Sigmoid colon (tissue), 7 donors: Measurements from ENCODE around the gene CAMK2N1. TPM values are rescaled to one million over a fixed set of nuclear protein-coding genes. Genes with fewer than 3 reads are reported as not detected.
"Not testable (repeated sequence)": the region's sequence is repeated elsewhere in the genome, so short reads cannot be mapped to it uniquely, and the experiment has no call there.

ENCODE experiments used
- DNase-seq: peaks from one replicate; pipeline ENCODE4 v3.0.0-alpha.2; 2019
- H3K27ac ChIP-seq, 4 donors: fragments of 200-600 bp; sonication (generic); one replicate each; pipeline ENCODE4 v1.5.1; 2016 to 2019; ENCODE audit warnings: mild to moderate bottlenecking in 1 of 4
- H3K27me3 ChIP-seq, 3 donors: fragments of 200-600 bp; sonication (generic); one replicate each; pipeline ENCODE4 v1.5.1; 2019; ENCODE audit warnings: mild to moderate bottlenecking in 1 of 3
- H3K36me3 ChIP-seq, 4 donors: fragments of 200-600 bp; sonication (generic); one replicate each; pipeline ENCODE4 v1.5.1; 2016 to 2019
- H3K4me1 ChIP-seq, 4 donors: fragments of 200-600 bp; sonication (generic); one replicate each; pipeline ENCODE4 v1.5.1; 2017 to 2019
- H3K4me3 ChIP-seq, 4 donors: fragments of 200-600 bp; sonication (generic); one replicate each; pipeline ENCODE4 v1.5.1; 2017 to 2019; ENCODE audit warnings: mild to moderate bottlenecking in 2 of 4, moderate library complexity in 1 of 4
- H3K9me3 ChIP-seq, 4 donors: fragments of 200-600 bp in 3 of 4; sonication (generic) in 3 of 4; one replicate each; pipeline versions ENCODE4 v1.5.1 to v1.6.1; 2013 to 2019
- CTCF ChIP-seq, 4 experiments: fragments of 450-650 bp in 3 of 4; fragments of 200-600 bp in 1 of 4; IDR thresholded peaks; one replicate each; pipeline ENCODE4 v1.5.1; 2016 to 2019; ENCODE audit warnings: antibody characterized with exemption in 4 of 4, mild to moderate bottlenecking in 3 of 4, moderate library complexity in 2 of 4
- EP300 ChIP-seq, 4 donors: sonication (generic); formaldehyde crosslinking; IDR thresholded peaks; one replicate each; pipeline ENCODE4 v1.6.1; 2017; ENCODE audit warnings: antibody characterized with exemption in 4 of 4
- POLR2A ChIP-seq, 2 donors: fragments of 450-650 bp; IDR thresholded peaks; one replicate each; pipeline ENCODE4 v1.6.1; 2016; ENCODE audit warnings: antibody characterized with exemption in 2 of 2, mild to moderate bottlenecking in 2 of 2, moderate library complexity in 2 of 2
- POLR2AphosphoS5 ChIP-seq, 4 donors: sonication (generic); formaldehyde crosslinking; IDR thresholded peaks; one replicate each; pipeline ENCODE4 v1.6.1; 2017; ENCODE audit warnings: antibody characterized with exemption in 4 of 4
- WGBS, 2 donors: extraction: QIAGEN DNeasy Blood & Tissue Kit; methylation state at CpG; one replicate each; pipeline ENCODE4 v1.1.7; 2013; 5-methylcytosine and 5-hydroxymethylcytosine counted together
- intact Hi-C: fragments of 100-400 bp; cut with DNase I; formaldehyde crosslinking; loops from one replicate; pipeline ENCODE4 v1.15.1; 2023
- polyA plus RNA-seq, 3 donors: library from polyadenylated mRNA; stranded (reverse); fragments of 200-250 nt; gene quantifications; one replicate each; pipeline ENCODE4 v1.2.3, GENCODE V29; 2013
- total RNA-seq, 4 donors: library from RNA; depleted of rRNA; stranded (reverse); fragments of >200 nt; gene quantifications; one replicate each; pipeline ENCODE4 v1.1.0, GENCODE V29; 2016
- donor health status: healthy with polysubstance abuse.
- donor health status: Bipolar disorder and iron deficiency.
- donor health status: healthy.

The CAMK2N1 gene
- total and polyA plus RNA-seq, 7 donors: 18.3 to 247 (median 31.9) TPM

- WGBS, 2 donors: 89 to 91% methylated on average over 7 of the region's 7 CpGs
- TF ChIP-seq EP300 (IDR thresholded peaks at IDR 0.05) (no peak), POLR2AphosphoS5 (IDR thresholded peaks at IDR 0.05) (no peak), POLR2A (IDR thresholded peaks at IDR 0.05) (no peak), CTCF (IDR thresholded peaks at IDR 0.05) (no peak)
- DNase-seq: no peak
- H3K27me3 ChIP-seq: no peaks in the 10 kb centered on the region
- H3K27ac ChIP-seq: no peak overlapping the region
- H3K4me1 ChIP-seq: peaks cover 0 to 8% (median 7%) of the 10 kb centered on the region in 4 donors
- intact Hi-C loops: no loop called here
- H3K36me3 ChIP-seq: peaks cover 19 to 66% (median 39%) of the 10 kb centered on the region in 4 donors
- H3K9me3 ChIP-seq: no peaks in the 10 kb centered on the region
- no peak overlapping the region for H3K4me3 ChIP-seq
Observed at GRCh38 chr1:20498116-20498515, 12.1 kb upstream of the CAMK2N1 start.

- TF ChIP-seq CTCF (IDR thresholded peaks at IDR 0.05) (no peak), EP300 (IDR thresholded peaks at IDR 0.05) (no peak), POLR2A (IDR thresholded peaks at IDR 0.05) (no peak), POLR2AphosphoS5 (IDR thresholded peaks at IDR 0.05) (no peak)
- Histone ChIP-seq H3K27me3 (no peaks in the 10 kb centered on the region), H3K36me3 (peaks cover 15 to 60% (median 38%) of the 10 kb centered on the region in 4 donors), H3K27ac (no peak overlapping the region), H3K4me1 (peaks cover 0 to 8% (median 7%) of the 10 kb centered on the region in 4 donors), H3K9me3 (no peaks in the 10 kb centered on the region), H3K4me3 (no peak overlapping the region)
- no peak for DNase-seq
- WGBS, 2 donors: 36 to 69% methylated on average over 6 of the region's 6 CpGs
- intact Hi-C loops: no loop called here
Observed at GRCh38 chr1:20497506-20497905, 11.5 kb upstream of the CAMK2N1 start.

- intact Hi-C loops: not testable (repeated sequence)
- H3K36me3 ChIP-seq: peaks cover 9 to 53% (median 32%) of the 10 kb centered on the region in 4 donors
- WGBS, 2 donors: 88% methylated on average over 12 of the region's 12 CpGs
Observed at GRCh38 chr1:20496725-20497383, 10.8 kb upstream of the CAMK2N1 start.

GRCh38 chr1:20496241-20496661, 10.2 kb upstream of the CAMK2N1 start:
- Histone ChIP-seq H3K4me3 (no peak overlapping the region), H3K27ac (no peak overlapping the region), H3K36me3 (peaks cover 5 to 47% (median 26%) of the 10 kb centered on the region in 4 donors), H3K9me3 (no peaks in the 10 kb centered on the region), H3K27me3 (no peaks in the 10 kb centered on the region), H3K4me1 (peaks cover 0 to 8% (median 7%) of the 10 kb centered on the region in 4 donors)
- no peak for DNase-seq
- intact Hi-C loops: no loop called here
- TF ChIP-seq POLR2A (IDR thresholded peaks at IDR 0.05) (no peak), POLR2AphosphoS5 (IDR thresholded peaks at IDR 0.05) (no peak), EP300 (IDR thresholded peaks at IDR 0.05) (no peak), CTCF (IDR thresholded peaks at IDR 0.05) (no peak)
- 72 to 76% methylated on average over 8 of the region's 8 CpGs for WGBS, 2 donors

More at GRCh38 chr1:20496725-20497383, 10.8 kb upstream of the CAMK2N1 start:
- H3K27ac ChIP-seq, DNase-seq, H3K4me3 ChIP-seq, H3K27me3 ChIP-seq, H3K9me3 ChIP-seq, H3K4me1 ChIP-seq: not testable (repeated sequence)

- Histone ChIP-seq H3K27ac (no peak overlapping the region), H3K27me3 (no peaks in the 10 kb centered on the region), H3K4me3 (no peak overlapping the region), H3K36me3 (peaks cover 5 to 41% (median 20%) of the 10 kb centered on the region in 4 donors), H3K9me3 (no peaks in the 10 kb centered on the region), H3K4me1 (peaks cover 0 to 8% (median 7%) of the 10 kb centered on the region in 4 donors)
- intact Hi-C loops: no loop called here
- 90 to 96% methylated on average over 1 of the region's 1 CpG for WGBS, 2 donors
- no peak for DNase-seq
- no peak for TF ChIP-seq CTCF (IDR thresholded peaks at IDR 0.05)
Observed at GRCh38 chr1:20495661-20496060, 9.7 kb upstream of the CAMK2N1 start.
